Measurements from ENCODE around the gene NGEF. TPM values are rescaled to one million over a fixed set of nuclear protein-coding genes. Genes with fewer than 3 reads are reported as not detected.
A peak's percentile ranks its signal among the peaks of the same experiment; 100 is the strongest.

NGEF gene
- total RNA-seq, 1 donor from 2014 or later, result 0.16 TPM

GRCh38 chr2:233032551-233033320, 19.7 kb upstream of the NGEF start, which contains the start of gene NEU2:
NEU2 (plus strand) TSS chr2:233032672; CDS start chr2:233032672, 0 bp downstream.
- Histone ChIP-seq H3K4me2 (ENCODE audit: low read length) (no peak within 1 kb of the TSS), H3K27me3 (ENCODE audit: insufficient read depth, low read length) (no peaks in the 10 kb centered on the region), H3K9me3 (ENCODE audit: insufficient read depth, low read depth, low read length) (no peaks in the 10 kb centered on the region), H4K20me1 (ENCODE audit: insufficient read depth, low read length) (no peaks in the 10 kb centered on the region), H2AFZ (ENCODE audit: low read depth, low read length) (no peak within 1 kb of the TSS), H3K4me3 (ENCODE audit: insufficient read depth, low read depth, low read length) (no peak within 1 kb of the TSS), H3K9ac (ENCODE audit: low read length) (no peak within 1 kb of the TSS), H3K79me2 (ENCODE audit: insufficient read depth, low read length) (no peaks in the 10 kb centered on the region), H3K4me1 (ENCODE audit: insufficient read depth, low read length) (peaks cover 9% of the 10 kb centered on the region), H3K36me3 (ENCODE audit: insufficient read depth, low read length) (no peaks in the 10 kb centered on the region), H3K27ac (ENCODE audit: low read depth, low read length) (no peak within 1 kb of the TSS)
- no peaks in the 10 kb centered on the region for H3K27me3 Mint-ChIP-seq (ENCODE audit: low read depth, unreplicated experiment)
- H3K36me3 Mint-ChIP-seq (ENCODE audit: low read depth, unreplicated experiment), result no peaks in the 10 kb centered on the region
- no peak for DNase-seq (ENCODE audit: low read depth)
- peak within 1 kb of the TSS; percentile 29 for H3K27ac Mint-ChIP-seq (ENCODE audit: unreplicated experiment)
- no peak within 1 kb of the TSS for H3K4me3 Mint-ChIP-seq (ENCODE audit: unreplicated experiment)
- peaks cover 3% of the 10 kb centered on the region for H3K9me3 Mint-ChIP-seq (ENCODE audit: unreplicated experiment)
- H3K4me1 Mint-ChIP-seq (ENCODE audit: low read depth, unreplicated experiment), result peaks cover 7% of the 10 kb centered on the region
- FAIRE-seq, result no peak
- TF ChIP-seq CTCF (IDR thresholded peaks at IDR 0.05; ENCODE audit: insufficient read depth, low read depth, low read length), result no peak
- TF ChIP-seq EZH2 (IDR thresholded peaks at IDR 0.05; ENCODE audit: insufficient read depth, low read length), result no peak

DNA sequence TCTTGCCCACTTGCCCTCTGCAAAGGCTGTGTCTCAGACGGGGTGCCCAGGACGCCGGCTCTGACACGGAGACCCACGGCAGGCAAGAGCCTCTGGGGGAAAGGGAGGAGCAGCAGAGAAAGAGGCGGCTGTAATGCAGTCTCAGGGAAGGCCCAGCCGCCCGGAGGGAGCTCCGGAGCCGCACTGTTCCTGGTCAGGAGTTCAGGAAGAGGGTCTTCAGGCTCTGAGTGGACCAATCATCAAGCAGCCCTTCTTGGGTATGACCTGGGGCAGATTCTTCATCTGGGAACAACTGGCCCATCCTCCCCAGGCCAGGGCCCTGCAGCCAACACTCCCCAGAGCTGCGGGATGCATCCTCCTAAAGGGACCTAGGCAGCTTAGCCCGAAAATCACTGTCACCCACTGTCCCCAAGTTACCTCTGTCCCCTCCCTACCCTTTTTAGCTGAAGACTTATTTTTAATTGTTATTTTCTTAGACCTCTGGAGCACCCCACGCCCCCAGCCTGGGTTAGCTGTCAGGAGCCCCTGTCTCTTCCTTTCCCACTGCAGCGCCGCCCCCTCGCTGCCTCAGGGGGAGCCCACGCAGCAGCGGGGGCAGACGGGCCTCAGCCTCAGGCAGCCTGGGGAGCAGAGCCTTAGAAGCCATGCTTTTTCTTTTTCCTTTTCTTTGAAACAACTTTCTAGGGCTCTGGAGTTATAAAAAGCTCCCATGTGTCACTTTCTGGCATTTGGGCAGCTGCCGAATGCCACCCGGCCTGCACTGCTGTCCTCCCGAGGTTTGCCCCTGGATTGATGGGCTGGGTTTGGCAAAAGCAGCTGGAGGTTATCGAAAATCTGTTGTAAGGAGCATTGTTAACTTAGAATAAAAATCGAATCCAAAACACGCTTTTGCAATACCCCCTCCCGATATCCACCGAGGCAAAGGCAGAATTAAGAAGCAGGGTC, 18.8 kb upstream of the NGEF start:
- H3K4me3 ChIP-seq (ENCODE audit: insufficient read depth, low read depth, low read length), result no peak overlapping the region
- DNase-seq (ENCODE audit: low read depth), result no peak
- H3K4me2 ChIP-seq (ENCODE audit: low read length), result no peak overlapping the region
- H3K4me1 ChIP-seq (ENCODE audit: insufficient read depth, low read length), result peaks cover 9% of the 10 kb centered on the region
- no peaks in the 10 kb centered on the region for H4K20me1 ChIP-seq (ENCODE audit: insufficient read depth, low read length)
- Mint-ChIP-seq H3K27ac (ENCODE audit: unreplicated experiment) (peak overlapping the region; percentile 29), H3K27me3 (ENCODE audit: low read depth, unreplicated experiment) (no peaks in the 10 kb centered on the region), H3K9me3 (ENCODE audit: unreplicated experiment) (peaks cover 3% of the 10 kb centered on the region), H3K4me1 (ENCODE audit: low read depth, unreplicated experiment) (peaks cover 8% of the 10 kb centered on the region), H3K36me3 (ENCODE audit: low read depth, unreplicated experiment) (no peaks in the 10 kb centered on the region), H3K4me3 (ENCODE audit: unreplicated experiment) (no peak overlapping the region)
- no peak for FAIRE-seq
- TF ChIP-seq CTCF (IDR thresholded peaks at IDR 0.05; ENCODE audit: insufficient read depth, low read depth, low read length) (no peak), EZH2 (IDR thresholded peaks at IDR 0.05; ENCODE audit: insufficient read depth, low read length) (no peak)
- H3K9ac ChIP-seq (ENCODE audit: low read length), result no peak overlapping the region
- H2AFZ ChIP-seq (ENCODE audit: low read depth, low read length), result no peak overlapping the region
- H3K27ac ChIP-seq (ENCODE audit: low read depth, low read length), result no peak overlapping the region
- H3K36me3 ChIP-seq (ENCODE audit: insufficient read depth, low read length), result no peaks in the 10 kb centered on the region
- H3K79me2 ChIP-seq (ENCODE audit: insufficient read depth, low read length), result no peaks in the 10 kb centered on the region
- H3K27me3 ChIP-seq (ENCODE audit: insufficient read depth, low read length), result no peaks in the 10 kb centered on the region
- no peaks in the 10 kb centered on the region for H3K9me3 ChIP-seq (ENCODE audit: insufficient read depth, low read depth, low read length)
